Upper lobe of left lung (tissue), 4 donors: ENCODE measurements around the gene VSX2.

Experiments
- EP300 ChIP-seq, 4 donors: sonication (generic); formaldehyde crosslinking; IDR thresholded peaks; one replicate each; pipeline ENCODE4 v1.5.1; 2017; ENCODE audit warnings: antibody characterized with exemption in 4 of 4, control low read depth in 2 of 4
- POLR2A ChIP-seq, 4 donors: fragments of 450-650 bp; IDR thresholded peaks; one replicate each; pipeline ENCODE4 v1.5.1; 2016 to 2017; ENCODE audit warnings: antibody characterized with exemption in 4 of 4, mild to moderate bottlenecking in 2 of 4
- TF ChIP-seq, protein P1 (sequence below), 6 experiments: fragments of 450-650 bp in 4 of 6; fragments of 200-600 bp in 2 of 6; sonication (generic) in 2 of 6; IDR thresholded peaks; one replicate each; pipeline ENCODE4 v1.5.1; 2016 to 2019; ENCODE audit warnings: antibody characterized with exemption in 6 of 6

DNA sequence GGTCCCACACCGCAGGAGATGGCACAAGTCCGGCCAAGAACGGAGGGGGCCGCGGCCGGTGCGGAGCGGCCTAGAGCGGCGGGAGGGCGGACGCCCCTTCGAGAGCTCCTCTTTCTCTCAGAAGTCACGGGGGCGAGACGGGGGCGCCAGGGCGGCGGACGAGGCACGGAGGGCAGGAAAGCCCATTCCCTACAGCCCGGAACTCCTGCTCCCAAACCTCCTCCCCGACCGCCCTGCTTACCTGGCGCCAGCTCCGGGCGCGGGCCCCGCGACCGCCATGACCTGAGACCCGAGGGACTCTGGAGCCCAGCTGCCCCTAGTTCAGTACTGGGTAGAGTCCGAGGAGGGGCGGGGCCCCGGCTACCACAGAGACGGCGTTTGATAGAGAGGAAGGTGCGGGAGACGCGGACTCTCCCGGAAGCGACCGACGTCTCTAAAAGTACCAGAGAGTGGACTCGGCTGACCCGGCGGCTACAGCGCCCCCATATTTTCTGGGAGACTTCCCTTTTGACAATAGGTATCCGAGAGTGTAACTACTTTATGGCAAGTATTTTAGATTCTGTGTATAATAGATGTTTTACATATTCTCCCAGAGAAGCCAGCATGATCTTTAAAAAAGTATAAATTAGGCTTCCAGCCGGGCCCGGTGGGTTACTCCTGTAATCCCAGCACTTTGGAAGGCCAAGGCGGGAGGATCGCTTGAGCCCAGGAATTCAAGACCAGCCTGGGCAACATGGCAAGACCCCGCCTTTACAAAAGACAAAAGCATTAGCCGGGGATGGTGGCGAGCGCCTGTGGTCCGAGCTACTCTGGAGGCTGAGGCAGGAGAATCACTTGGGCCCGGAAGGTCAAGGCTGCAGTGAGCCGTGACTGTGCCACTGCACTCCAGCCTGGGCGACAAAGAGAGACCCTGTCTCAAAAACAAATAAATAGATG lies 63.7 kb downstream of the VSX2 start, which contains the start of gene ABCD4:
- TF ChIP-seq, protein P1, sequence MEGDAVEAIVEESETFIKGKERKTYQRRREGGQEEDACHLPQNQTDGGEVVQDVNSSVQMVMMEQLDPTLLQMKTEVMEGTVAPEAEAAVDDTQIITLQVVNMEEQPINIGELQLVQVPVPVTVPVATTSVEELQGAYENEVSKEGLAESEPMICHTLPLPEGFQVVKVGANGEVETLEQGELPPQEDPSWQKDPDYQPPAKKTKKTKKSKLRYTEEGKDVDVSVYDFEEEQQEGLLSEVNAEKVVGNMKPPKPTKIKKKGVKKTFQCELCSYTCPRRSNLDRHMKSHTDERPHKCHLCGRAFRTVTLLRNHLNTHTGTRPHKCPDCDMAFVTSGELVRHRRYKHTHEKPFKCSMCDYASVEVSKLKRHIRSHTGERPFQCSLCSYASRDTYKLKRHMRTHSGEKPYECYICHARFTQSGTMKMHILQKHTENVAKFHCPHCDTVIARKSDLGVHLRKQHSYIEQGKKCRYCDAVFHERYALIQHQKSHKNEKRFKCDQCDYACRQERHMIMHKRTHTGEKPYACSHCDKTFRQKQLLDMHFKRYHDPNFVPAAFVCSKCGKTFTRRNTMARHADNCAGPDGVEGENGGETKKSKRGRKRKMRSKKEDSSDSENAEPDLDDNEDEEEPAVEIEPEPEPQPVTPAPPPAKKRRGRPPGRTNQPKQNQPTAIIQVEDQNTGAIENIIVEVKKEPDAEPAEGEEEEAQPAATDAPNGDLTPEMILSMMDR (IDR thresholded peaks at IDR 0.05), result peak in 5 of 6 experiments; percentile 13 to 53 (median 27)
- TF ChIP-seq POLR2A (IDR thresholded peaks at IDR 0.05) (peak in 3 of 4 donors; percentile 73 to 85 (median 81)), EP300 (IDR thresholded peaks at IDR 0.05) (no peak)
